Hematopoietic multipotent progenitor cell treated with erythropoietin and hydrocortisone succinate and interleukin-3 and kit ligand, for 8 days (in vitro differentiated cells): Measurements from ENCODE around the gene SIRPB2.

Experiments used
- DNase-seq: peaks from one replicate; pipeline ENCODE4 v3.0.0-alpha.2; 2015

Gene SIRPB2

GRCh38 chr20:1491281-1491840 is at the start of gene SIRPB2:
SIRPB2 (minus strand) TSS chr20:1491420; CDS start chr20:1491359, 61 bp downstream.
- no peak for DNase-seq

GRCh38 chr20:1539816-1540419 is 48.7 kb upstream of the SIRPB2 start:
- no peak for DNase-seq

- DNase-seq = no peak
These were observed 47.4 kb upstream of the SIRPB2 start for GRCh38 chr20:1538655-1539054.

- DNase-seq = peak; percentile 43
These were observed 46.5 kb upstream of the SIRPB2 start for GRCh38 chr20:1537731-1538058.

GRCh38 chr20:1536893-1537730 is 45.9 kb upstream of the SIRPB2 start:
- DNase-seq = no peak

DNA sequence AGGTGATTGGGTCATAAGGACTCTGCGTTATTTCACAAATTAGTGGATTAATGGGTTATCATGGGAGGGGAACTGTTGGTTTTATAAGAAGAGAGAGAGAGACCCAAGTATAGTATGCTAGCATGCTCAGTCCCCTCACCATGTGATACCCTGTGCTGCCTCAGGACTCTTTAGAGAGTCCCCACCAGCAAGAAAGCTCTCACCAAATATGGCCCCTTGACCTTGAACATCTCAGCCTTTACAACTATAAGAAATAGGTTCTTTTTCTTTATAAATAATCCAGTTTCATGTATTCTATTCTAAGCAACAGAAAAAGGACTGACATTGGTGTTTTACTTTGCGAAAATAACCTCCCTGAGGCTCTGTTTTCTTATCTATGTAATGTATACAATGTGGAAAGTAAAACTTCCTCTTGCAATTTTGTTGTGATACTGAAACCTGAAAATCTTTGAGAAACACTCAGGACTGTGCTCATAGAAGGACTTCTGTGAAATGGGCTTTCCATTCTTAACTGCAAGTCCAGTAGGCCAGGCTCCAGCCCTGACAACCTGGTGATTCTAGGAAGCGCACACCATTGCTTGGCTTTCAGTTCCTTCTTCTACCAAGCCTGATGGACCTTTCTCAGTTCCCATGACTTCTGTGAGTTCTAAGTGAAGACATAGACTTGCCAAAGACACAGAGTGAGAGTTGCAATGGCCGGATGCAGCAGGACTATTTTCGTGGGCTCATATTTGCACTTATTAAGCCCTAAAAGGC is 44.4 kb upstream of the SIRPB2 start:
- no peak for DNase-seq

DNA sequence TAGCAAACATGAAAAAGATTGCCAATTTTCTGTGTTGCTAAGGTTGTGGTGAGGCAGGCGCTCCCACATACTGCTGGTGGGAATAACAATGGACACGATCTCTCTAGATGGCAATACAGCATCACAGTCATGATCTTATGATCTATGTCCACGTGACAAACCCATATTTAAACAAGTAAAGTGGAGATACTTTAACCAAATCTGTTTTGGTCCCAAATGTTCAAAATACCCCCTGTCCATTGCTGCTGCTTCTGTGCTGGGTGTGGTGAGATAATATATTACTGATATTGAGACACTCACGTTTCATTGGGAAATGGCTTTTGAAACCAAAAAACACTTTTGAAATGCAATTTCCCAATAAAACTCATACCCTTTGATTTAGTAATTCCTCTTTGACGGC is 43.3 kb upstream of the SIRPB2 start:
- no peak for DNase-seq

DNA sequence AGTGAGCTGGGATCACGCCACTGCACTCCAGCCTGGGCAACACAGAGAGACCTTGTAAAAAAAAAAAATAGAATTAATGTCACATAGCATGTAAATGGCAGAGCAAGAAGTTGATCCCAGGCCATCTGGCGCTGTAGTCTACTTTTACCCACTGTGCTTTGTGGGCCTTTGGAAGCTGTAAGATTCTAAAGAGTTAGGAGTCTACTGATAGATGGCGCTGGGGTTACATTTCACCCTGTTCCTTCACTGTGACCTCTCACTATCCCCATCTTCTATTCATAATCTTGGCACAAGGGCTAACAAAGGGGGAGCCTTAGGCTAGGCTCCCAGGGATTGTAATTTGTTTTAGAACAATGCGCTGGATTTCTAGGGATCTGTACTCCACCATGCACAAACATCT is 41.8 kb upstream of the SIRPB2 start:
- DNase-seq = peak; percentile 19

GRCh38 chr20:1528811-1529210 is 37.6 kb upstream of the SIRPB2 start:
- no peak for DNase-seq

DNA sequence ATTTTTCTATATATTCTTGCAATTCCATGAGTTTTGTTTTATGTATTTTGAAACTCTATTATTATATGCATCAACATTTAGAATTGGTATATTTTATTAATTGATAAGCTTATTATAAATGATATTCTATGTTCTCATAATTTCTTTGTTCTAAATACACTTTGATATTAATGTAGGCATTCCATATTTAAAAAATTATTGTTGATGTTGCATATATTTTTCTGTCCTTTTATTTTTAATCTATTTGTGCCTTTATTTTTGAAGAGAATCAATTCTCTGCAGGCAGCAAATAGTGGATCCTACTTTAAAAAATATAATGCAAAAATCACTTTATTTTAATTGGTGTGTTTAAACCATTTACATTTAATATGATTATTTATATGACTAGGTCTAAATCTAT is 36.7 kb upstream of the SIRPB2 start:
- no peak for DNase-seq

GRCh38 chr20:1526896-1527295 is 35.7 kb upstream of the SIRPB2 start:
- DNase-seq = no peak

DNA sequence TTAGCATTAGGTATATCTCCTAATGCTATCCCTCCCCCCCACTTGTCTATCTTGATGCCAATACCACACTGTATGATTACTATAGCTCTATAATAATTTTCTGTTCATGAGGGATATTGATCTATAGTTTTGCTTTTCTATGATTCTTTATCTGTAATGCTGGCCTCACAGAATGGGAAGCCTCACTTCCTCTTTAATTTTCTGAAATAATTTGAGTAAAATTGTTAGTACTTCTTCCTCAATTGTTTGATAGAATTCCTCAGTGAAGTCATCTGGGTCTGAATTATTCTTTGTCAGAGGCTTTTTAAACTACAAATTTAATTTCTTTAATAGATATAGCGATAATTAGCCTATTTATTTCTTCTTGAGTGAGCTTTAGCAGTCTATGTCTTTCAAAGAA is 35.1 kb upstream of the SIRPB2 start:
- no peak for DNase-seq

DNA sequence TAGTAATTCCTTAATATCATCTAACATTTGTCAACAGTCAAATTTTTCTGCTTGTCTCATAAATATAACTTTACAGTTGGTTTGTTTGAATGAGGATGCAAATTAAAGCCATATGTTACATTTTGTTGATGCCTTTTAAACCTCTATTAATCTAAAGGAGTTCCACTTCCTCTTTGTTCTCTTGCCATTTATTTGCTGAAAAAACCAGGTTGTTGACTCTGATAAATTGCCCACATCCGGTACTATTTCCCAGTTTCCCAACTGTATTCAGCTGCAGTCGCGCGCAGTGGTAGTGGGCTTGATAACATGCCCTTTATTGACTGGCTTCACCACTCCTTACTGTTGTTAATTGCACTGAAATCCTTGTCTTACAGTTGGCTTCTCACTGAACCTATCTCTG is 32.8 kb upstream of the SIRPB2 start:
- DNase-seq = peak; percentile 88

- no peak for DNase-seq
These were observed 25.8 kb upstream of the SIRPB2 start for GRCh38 chr20:1517010-1517409.

GRCh38 chr20:1513801-1514200 is 22.6 kb upstream of the SIRPB2 start:
- DNase-seq = no peak

DNA sequence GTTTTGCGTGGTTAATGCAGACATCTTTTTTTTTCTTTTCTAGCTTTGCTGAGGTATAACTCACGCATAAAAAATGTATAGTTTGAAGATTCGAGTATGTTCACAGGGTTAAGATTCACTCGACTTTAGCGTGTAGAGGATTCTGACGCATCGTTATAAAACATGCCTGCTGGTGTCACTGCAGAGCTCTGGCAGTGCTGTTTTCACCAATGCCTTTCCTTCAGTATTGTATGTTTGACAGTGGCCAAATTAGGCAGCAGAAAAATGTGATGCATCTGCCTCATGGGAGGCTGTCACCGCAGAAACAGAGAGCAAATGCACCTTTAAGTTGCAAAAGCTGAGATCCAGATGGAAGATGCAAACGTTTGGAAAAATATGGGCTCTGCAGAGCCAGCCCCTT is 18.0 kb upstream of the SIRPB2 start:
- peak; percentile 48 for DNase-seq

DNA sequence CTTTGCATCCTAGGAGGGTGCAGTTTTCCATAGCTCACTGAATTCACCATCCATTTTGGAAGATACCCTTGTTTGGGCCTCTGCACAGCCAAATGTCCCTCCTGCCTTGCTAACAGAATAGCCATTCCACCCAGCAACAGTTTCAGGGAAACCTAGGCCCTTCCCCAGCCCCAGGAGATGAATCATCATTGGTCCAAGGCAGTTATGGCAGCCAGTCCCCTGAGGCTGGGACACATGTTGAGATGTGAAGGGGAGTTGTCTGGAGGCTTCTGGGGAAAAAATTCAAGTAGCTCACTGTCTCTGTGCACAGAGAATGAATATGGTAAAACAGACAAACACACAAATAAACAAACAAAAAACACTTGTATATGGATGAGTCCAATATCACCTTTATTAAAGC is 17.4 kb upstream of the SIRPB2 start:
- no peak for DNase-seq

DNA sequence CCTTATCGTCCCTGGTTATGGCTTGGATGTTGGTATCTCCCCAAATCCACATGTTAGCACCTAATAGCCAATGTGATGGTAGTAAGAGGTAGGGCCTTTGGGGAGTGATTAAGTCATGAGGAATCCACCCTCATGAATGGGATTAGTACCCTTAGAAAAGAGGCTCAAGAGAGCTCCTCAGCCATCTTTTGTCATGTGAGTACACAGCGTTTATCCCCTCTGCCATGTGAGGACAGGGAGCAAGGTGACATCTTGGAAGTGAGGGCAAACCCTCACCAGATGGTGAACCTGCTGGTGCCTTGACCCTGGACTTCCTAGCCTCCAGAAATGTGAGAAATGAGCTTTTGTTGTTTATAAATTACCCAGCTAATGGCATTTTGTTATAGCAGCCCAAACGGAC is 16.1 kb upstream of the SIRPB2 start:
- no peak for DNase-seq

DNA sequence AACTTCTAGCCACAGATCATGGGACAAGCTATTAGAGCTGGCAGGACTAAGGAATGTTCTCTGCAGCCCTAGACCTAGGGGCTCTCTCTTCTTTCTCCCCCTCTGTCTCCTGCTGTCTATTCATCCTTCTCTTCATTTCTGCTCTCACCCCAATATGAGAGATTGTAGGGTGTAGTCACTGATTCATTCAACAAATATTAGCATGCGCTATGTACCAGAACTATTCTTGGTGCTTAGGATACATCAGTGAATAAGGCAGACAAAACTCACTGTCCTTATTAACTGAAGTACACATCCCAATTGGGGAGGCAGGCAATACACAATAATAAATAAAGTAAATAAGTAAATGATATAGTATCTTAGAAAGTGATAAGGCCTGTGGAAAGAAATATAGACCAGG is 14.7 kb upstream of the SIRPB2 start:
- no peak for DNase-seq

DNA sequence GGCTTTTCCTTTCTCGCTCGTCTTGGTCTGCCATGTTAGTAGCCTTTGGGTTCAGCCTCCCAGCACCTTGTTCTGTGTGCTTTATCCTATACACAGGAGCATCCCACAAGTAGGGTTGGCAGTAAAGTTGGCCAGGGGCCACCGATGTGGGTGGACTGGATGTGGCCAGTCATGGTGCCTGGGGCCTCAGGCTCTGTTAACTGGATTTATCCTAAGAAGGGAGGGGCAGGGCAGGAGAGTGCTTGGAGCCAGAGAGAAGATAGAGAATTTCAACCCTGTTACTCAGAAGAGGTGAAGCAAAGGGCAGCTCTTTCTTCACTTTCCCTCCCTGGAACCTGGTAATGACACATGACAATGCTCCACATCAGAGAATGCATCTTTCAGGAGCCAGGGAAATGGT is 14.1 kb upstream of the SIRPB2 start:
- no peak for DNase-seq

DNA sequence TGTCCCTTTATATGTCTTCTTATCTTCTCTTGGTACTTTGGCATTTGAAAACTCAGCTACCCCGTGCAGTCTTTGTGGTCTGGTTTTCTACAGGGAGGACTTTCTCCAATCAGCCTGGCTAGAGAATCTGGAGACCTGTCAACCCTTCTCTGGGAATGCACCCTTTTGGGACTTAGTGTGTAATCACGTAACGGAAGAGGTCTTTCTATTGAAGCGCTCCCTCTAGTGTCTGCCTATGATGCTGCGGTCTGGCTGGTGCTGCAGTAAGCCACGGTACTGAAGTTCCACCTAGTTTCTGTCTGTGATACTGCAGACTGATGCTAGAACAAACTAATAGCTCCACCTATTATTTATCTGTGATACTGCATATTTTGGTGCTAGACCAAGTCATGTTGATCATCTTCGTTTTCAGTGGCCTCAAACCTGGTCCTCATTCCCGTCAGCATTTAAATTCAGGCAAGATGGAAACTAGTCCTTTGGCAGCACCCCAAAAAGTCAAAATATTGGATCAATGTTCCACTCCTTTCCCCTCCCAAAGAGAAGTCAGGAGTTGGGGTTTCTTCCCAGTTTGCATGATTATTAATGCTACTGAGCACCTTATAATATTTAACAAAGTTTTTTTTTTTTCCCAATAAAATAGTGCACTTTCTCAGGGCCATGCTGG is 12.5 kb upstream of the SIRPB2 start:
- peak; percentile 91 for DNase-seq

- peak; percentile 62 for DNase-seq
These were observed 9.3 kb upstream of the SIRPB2 start for GRCh38 chr20:1500496-1500895.
